HFF-Myc (cell line): ENCODE data around the gene COL18A1.

Experiments
- DNase-seq: peaks from one replicate; pipeline ENCODE4 v3.0.0-alpha.2; 2011; ENCODE audit warnings: low read depth; ENCODE audit errors: extremely low read depth
- H3K4me3 ChIP-seq: replicated peaks from 2 replicates; pipeline ENCODE4 v1.5.1; 2011; ENCODE audit warnings: low read depth, mild to moderate bottlenecking, control low read depth, low read length
- TF ChIP-seq, protein P1 (sequence below): IDR thresholded peaks from 2 replicates; pipeline ENCODE4 v1.5.1; 2012; ENCODE audit warnings: mild to moderate bottlenecking, low read depth, low read length, control low read depth; ENCODE audit errors: missing control alignments

Gene COL18A1

GRCh38 chr21:45506836-45507522, 102.0 kb downstream of the COL18A1 start:
- no peak for DNase-seq
- H3K4me3 ChIP-seq = no peak overlapping the region
- TF ChIP-seq, protein P1, sequence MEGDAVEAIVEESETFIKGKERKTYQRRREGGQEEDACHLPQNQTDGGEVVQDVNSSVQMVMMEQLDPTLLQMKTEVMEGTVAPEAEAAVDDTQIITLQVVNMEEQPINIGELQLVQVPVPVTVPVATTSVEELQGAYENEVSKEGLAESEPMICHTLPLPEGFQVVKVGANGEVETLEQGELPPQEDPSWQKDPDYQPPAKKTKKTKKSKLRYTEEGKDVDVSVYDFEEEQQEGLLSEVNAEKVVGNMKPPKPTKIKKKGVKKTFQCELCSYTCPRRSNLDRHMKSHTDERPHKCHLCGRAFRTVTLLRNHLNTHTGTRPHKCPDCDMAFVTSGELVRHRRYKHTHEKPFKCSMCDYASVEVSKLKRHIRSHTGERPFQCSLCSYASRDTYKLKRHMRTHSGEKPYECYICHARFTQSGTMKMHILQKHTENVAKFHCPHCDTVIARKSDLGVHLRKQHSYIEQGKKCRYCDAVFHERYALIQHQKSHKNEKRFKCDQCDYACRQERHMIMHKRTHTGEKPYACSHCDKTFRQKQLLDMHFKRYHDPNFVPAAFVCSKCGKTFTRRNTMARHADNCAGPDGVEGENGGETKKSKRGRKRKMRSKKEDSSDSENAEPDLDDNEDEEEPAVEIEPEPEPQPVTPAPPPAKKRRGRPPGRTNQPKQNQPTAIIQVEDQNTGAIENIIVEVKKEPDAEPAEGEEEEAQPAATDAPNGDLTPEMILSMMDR = no peak

GRCh38 chr21:45507523-45507875, 102.5 kb downstream of the COL18A1 start:
- DNase-seq = no peak
- H3K4me3 ChIP-seq = no peak overlapping the region
- TF ChIP-seq, protein P1 = no peak

DNA sequence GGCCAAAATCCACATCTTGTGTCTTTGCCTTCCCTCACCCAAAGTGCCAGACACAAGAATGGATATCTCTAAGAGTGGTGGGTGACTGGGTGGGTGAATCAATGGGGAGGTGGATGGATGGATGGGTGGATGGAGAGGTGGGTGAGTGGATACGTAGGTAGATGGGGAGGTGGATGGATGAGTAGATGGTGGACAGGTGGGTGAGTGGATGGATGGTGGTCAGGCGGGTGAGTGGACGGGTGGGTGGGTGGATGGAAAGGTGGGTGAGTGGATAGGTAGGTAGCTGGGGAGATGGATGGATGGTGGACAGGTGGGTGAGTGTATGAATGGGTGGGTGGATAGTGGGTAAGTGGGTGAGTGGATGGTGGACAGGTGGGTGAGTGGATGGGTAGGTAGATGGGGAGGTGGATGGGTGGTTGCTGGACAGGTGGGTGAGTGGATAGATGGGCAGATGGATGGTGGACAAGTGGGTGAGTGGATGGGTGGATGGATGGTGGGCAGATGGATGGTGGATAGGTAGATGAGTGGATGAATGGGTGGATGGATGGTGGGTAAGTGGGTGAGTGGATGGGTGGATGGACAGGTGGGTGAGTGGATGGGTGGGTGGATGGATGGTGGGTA, 103.0 kb downstream of the COL18A1 start:
- TF ChIP-seq, protein P1 = no peak
- DNase-seq = no peak
- no peak overlapping the region for H3K4me3 ChIP-seq

GRCh38 chr21:45508607-45509565, 103.9 kb downstream of the COL18A1 start:
- no peak for DNase-seq
- H3K4me3 ChIP-seq = no peak overlapping the region
- TF ChIP-seq, protein P1 = no peak

DNA sequence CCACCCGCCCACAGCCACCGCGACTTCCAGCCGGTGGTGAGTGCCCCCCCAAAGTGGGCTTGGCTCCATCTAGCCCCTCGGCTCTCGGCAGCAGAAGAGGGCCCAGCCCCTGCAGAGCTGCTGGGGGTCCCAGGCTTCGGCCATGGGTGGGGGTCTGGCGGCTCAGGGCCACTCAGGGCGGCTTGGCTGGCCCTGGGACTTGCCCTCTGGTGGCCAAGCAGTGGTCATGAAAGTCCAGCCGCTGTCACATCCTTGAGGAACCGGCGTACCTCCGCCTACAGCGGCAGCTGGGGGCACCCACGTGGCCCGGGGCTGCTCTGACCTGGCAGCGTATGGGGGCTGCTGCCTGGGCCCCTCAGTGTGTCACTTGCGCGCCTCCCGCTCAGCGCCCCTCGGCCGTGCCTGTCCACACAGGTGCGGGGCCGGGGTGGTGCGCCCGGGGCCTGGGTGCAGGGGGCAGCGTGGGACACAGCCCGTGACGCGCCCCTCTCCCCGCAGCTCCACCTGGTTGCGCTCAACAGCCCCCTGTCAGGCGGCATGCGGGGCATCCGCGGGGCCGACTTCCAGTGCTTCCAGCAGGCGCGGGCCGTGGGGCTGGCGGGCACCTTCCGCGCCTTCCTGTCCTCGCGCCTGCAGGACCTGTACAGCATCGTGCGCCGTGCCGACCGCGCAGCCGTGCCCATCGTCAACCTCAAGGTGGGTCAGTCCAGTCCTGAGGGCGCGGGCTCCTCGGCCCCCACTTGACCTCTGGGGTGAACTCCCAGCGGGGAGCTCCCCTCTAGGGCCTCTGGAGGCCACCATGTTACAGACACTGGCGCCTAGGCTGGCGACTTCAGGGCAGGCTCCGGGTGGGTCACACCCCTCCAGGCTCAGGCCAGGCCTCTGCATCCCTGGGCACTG, 104.9 kb downstream of the COL18A1 start:
- no peak overlapping the region for H3K4me3 ChIP-seq
- no peak for DNase-seq
- TF ChIP-seq, protein P1 = peak; percentile 3

DNA sequence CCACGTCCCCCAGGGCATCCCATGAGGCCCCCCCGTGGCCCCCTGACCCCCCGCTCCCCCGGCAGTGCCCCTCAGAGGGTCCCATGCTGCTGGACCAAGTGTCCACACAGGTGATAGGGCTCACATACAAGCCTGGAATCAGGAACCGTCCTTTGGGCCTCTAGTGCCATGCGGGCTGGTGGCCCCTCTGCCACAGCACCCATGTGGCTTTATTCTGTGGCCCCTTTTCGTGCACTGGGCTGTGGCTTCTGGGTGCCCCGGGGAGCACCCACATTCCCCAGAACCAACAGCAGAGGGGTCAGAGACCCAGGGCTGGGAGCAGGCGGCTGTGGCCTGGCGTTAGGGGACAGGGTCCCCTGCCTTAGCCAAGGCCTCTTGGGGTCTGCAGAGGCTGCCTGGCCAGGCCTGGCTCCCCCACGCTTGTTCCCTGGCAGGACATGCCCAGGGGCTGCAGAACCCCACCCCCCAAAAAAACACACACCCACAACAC, 105.5 kb downstream of the COL18A1 start:
- TF ChIP-seq, protein P1 = no peak
- no peak for DNase-seq
- H3K4me3 ChIP-seq = no peak overlapping the region
